Subcutaneous adipose tissue (tissue), 4 donors: ENCODE data around the gene PDE3B. TPM values are rescaled to one million over a fixed set of nuclear protein-coding genes. Genes with fewer than 3 reads are reported as not detected.

Experiments used
- CTCF ChIP-seq: fragments of 450-650 bp; IDR thresholded peaks from one replicate; pipeline ENCODE4 v1.5.1; 2016; ENCODE audit warnings: low read depth, mild to moderate bottlenecking, control low read depth, antibody characterized with exemption, moderate library complexity
- total RNA-seq, 4 donors: library from RNA; depleted of rRNA; stranded (reverse); fragments of >200 nt; gene quantifications; one replicate each; pipeline ENCODE4 v1.1.0, GENCODE V29; 2016

PDE3B gene
- total RNA-seq, 4 donors from 2014 or later, result 158 to 367 (median 171) TPM

- no peak for TF ChIP-seq CTCF
These were observed 55.2 kb downstream of the PDE3B start for GRCh38 chr11:14698771-14699170.

- TF ChIP-seq CTCF, result no peak
These were observed 57.0 kb downstream of the PDE3B start for GRCh38 chr11:14700593-14700992.

- TF ChIP-seq CTCF, result no peak
These were observed 59.2 kb downstream of the PDE3B start for GRCh38 chr11:14702760-14703159.

GRCh38 chr11:14703731-14704130 lies 60.1 kb downstream of the PDE3B start:
- TF ChIP-seq CTCF, result no peak

GRCh38 chr11:14705067-14705466 lies 61.5 kb downstream of the PDE3B start:
- no peak for TF ChIP-seq CTCF

- no peak for TF ChIP-seq CTCF
These were observed 70.1 kb downstream of the PDE3B start for GRCh38 chr11:14713496-14714244.

GRCh38 chr11:14722496-14722895 lies 78.9 kb downstream of the PDE3B start:
- TF ChIP-seq CTCF, result no peak
